GM18519 (cell line): Measurements from ENCODE around the gene POFUT2.

Source experiments
- ATAC-seq: cut with Tn5 transposase; IDR thresholded peaks from one replicate; pipeline ENCODE4 v1.9.1; 2021; ENCODE audit warnings: mild to moderate bottlenecking, moderate library complexity; ENCODE audit not compliant: unreplicated experiment, low FRiP score

POFUT2 gene

GRCh38 chr21:45253633-45254459 lies 33.8 kb downstream of the POFUT2 start:
- ATAC-seq = no peak

DNA sequence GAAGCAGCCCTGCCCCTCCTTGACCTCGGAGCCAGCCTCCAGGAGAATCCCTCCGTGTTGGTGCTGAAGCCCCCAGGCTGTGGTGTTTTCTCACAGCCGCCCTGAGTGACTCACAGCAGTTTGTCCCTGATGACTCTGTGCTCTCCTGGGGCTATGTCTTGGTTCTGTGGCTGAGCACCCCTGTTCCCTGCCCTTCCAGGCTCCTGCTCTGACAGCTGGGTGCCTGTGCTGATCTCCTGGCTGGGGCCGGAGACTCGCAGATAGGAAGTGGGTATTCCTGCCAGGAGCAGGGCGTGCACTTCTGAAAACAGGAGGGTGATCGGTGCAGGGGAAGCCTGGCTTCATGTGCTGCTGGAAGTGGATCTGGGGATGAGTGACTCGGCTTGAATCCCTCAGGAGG lies 34.5 kb downstream of the POFUT2 start:
- no peak for ATAC-seq

- no peak for ATAC-seq
These were observed 35.2 kb downstream of the POFUT2 start for GRCh38 chr21:45252448-45252925.

DNA sequence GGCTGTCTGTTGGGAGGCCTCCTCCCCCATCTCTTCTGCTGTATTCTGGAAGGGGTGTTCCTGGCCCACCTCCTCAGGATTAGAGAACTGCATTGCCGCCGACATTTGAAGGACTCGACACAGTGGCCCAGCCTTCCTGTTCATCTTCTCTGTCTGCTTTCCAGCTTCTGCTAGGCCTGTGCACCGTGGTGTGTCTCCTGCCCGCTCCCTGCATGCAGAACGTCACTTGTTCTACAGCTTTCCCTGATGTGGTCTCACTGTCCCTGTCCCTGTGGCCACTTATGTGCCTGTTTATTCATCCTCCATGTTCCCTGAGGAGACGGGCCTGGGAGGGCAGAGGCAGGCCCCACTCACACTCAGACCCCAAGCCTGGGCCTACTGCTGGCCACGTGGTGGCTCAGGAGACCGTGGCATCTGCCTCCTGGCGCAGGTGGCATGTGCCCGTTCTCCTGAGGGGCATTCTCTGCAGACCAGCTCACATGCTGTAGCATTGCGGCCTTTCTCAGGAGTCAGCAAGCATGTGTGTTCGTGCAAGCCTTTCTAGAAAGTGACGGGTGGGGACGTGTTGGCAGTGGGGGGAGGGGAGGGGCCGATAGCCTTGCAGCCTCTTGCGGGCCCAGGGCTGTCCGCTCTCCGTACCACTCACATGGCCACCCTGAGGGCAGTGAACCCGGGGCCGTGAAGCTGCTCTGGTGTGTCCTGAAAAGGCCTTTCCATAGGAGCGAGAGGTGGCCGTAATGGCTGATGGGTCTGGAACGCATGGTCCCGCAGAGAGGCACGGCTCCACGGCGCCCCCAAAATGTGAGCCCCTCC lies 35.9 kb downstream of the POFUT2 start:
- ATAC-seq = no peak

- no peak for ATAC-seq
These were observed 36.6 kb downstream of the POFUT2 start for GRCh38 chr21:45250914-45251634.

DNA sequence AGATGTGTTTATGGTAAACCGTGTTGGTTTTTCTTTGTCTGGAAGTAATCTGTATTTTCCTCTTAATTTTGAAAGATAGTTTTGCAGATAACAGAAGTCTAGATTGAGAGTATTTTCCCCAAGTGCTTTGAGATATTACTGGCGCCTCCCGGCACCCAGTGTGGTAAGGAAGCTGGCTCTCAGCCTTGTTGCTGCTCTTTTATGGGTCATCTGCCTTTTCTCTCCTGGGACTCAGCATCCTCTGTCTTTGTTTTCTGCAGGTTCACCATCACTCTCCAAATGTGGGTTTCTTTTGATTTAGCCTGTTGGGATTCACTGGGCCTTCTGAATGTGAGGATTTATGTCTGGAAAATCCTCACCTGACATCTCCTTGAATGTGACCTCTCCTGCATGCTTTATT lies 37.4 kb downstream of the POFUT2 start:
- no peak for ATAC-seq

- no peak for ATAC-seq
These were observed 38.1 kb downstream of the POFUT2 start for GRCh38 chr21:45249626-45250025.

GRCh38 chr21:45248893-45249381 lies 38.8 kb downstream of the POFUT2 start:
- ATAC-seq = no peak

DNA sequence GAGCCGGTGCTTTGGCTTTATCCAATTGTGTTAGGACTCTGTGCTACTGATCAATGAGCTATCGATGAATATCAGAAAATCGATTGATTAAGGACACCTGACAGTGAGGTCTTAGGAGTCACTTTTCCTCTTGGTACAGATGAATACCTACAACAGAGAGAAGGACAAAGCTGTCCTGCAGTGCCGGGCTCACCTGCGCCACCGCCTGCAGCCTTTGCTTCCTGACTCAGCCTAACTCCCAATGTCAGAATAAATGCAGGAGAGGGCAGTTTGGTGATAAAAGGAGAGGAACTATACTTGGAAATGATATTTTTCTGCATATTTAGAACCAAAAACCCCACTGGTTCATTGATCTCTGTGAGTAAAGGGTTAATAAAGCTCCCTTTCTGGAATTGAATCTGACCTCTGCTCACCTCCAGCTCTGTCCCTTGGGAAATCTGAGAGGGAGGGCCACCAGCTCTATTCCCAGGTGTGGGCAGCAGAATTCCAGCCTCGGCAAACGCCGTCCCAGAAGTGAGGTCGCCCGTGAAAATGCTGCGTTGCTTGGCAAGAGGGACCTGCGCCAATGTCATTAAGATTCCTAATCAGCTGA lies 39.3 kb downstream of the POFUT2 start:
- ATAC-seq = no peak

DNA sequence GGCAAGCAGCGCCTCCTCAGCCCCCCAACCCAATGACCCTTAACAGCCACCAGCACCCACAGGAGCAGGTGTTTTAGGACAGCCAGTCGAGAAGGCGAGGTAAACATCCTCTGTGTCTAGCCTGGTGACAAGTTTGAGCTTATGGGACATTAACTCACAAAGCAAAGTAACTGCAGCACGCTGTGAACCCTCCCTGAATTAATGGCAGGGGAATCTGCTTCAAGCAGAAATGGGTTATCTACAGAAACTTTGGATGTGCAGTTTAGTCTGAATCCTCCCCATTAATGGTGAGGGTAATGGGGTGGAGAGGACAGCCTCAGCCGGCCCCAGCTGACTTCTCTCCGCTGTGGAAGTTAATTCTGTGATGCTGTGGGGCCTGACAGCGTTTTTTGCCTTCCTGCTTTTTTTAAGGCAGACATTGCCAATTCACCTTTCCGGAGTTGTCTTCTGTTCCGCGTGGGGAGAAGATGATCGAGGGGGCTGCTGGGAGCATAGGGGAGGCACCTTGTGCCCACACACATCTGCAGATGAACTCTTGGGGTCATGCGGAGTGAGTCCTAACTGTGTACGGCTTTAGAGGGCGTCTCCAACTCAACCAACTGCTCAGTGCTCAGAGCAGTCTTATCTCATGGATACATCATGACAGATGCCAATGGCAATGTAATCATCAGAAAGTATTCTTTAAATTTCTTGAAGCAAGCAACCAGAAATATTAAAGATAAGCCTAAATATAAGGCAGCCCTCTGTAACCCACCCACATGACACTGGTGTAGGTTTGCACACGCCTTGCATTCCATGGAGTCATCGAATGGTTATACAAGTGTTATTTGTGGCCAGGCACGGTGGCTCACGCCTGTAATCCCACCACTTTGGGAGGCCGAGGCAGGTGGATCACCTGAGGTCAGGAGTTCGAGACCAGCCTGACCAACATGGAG lies 41.0 kb downstream of the POFUT2 start:
- no peak for ATAC-seq

DNA sequence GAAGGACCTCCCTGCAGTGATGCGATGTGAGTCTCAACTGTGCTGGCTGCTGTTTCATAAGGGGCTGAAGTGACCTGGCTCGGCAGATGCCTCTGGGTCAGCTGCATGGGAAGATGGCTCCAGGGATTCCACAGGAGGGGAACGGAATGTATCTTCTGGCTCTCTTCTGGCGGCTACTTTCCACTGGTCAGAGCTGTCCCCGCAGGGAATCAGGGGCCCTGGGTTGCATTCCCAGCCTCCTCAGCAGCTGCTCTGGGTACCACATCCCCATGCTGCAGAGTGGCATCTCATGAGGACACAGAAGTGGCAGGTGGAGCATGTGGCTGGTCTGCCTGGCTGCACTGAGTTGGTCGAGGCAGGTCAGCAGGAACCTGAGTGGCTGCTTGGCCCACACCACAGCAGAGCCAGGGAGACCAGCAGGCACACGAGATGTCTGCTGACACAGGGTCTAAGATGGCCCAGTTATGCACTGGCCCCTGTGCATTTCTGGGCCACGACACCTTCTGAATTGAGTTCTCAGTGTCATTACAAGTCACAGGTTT lies 42.8 kb downstream of the POFUT2 start:
- no peak for ATAC-seq

GRCh38 chr21:45243603-45244002 lies 44.1 kb downstream of the POFUT2 start:
- ATAC-seq = no peak

DNA sequence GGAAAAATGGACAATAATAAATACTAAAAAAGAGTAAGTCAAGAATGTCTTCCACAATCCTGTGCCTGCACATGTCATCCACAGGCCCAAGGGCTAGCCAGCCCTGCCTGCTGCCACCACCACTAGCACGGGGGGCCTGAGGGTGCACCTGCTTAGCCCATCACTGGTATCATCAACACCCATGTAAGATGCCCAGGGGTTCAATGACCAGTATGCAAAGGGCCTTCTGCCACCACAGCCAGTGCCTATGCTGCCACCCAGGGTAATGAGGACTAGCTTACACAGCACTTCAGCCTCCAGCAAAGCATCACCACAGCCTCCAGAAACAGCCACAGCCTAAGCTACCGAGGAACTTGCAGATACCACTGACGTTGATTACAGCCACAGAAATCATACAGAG lies 46.3 kb downstream of the POFUT2 start:
- ATAC-seq = no peak

DNA sequence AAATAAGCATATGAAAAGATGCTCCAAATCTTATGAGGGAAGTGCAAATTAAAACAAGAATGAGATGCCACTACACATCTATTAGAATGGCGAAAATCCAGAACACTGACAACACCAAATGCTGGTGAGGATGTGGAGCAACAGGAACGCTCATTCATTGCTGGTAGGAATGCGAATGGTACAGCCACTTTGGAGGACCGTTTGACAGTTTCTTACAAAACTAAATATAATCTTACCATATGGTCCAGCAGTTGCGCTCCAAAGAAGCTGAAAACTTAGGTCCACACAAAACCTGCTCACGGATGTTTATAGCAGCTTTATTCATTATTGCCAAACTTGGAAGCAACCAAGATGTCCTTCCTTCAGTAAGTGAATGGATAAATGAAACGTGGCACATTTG lies 50.3 kb downstream of the POFUT2 start:
- no peak for ATAC-seq

- ATAC-seq = no peak
These were observed 51.2 kb downstream of the POFUT2 start for GRCh38 chr21:45236481-45236880.

- no peak for ATAC-seq
These were observed 52.2 kb downstream of the POFUT2 start for GRCh38 chr21:45235488-45235887.

DNA sequence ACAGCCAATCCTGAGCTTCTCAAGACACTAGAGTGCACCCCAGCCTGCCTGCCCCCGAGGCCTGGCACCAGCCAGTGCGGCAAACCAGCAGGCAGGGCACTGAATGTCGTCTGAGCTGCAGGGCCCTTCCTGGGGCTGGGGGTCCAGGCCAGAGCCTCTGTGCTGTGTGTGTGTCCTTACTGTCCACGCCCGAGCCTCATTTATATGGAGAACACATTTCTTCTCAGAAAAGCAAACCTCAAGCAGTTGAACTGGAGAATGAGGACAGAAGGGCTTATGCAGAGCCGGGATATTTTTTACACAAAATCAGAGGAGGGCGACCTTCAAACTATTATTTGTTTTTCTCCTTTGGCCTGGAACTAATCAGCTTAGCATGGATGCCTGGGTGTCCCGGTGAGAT lies 52.7 kb downstream of the POFUT2 start:
- no peak for ATAC-seq

- ATAC-seq = no peak
These were observed 53.6 kb downstream of the POFUT2 start for GRCh38 chr21:45234127-45234526.

DNA sequence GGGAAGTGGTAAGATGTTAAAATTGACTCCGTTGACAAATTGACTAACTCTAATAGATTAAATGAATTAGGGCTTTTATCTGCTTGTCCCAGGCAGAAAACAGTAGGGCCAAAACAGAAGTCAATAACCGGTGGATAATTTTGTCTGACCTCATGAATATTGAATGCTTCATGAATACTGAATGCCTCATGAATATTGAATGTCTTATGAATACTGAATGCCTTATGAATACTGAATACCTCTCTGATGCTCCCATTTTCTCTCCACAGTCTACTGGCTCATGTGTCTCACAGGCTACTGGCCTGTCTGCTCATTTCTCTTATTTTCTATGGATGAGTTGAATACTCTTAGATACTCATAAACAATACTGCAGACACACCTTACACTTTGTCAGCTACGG lies 56.0 kb downstream of the POFUT2 start:
- ATAC-seq = no peak
